ENCODE measurements around the gene SORD.

GRCh38 chr15:45114751-45115085, 91.7 kb downstream of the SORD start:
- no peak for TF ChIP-seq STAT1 (conservative IDR thresholded peaks at IDR 0.05)
- TF ChIP-seq RAD21 (IDR thresholded peaks at IDR 0.05; ENCODE audit: insufficient read depth, low read depth, low read length), result no peak
- no peak for TF ChIP-seq E2F8 (IDR thresholded peaks at IDR 0.05; ENCODE audit: low read depth, partially characterized antibody)
- no peak for TF ChIP-seq EGR1 (IDR thresholded peaks at IDR 0.05; ENCODE audit: borderline replicate concordance in 1 of 2, low read depth in 2 of 2, low read length in 2 of 2)
- TF ChIP-seq POLR2A (IDR thresholded peaks at IDR 0.05; ENCODE audit: low read depth, low read length), result no peak
- TF ChIP-seq CTCF (IDR thresholded peaks at IDR 0.05 in 2 of 3, conservative IDR thresholded peaks at IDR 0.05 in 1 of 3; ENCODE audit: control insufficient read depth in 2 of 3, extremely low read depth in 1 of 3, insufficient read depth in 1 of 3, low read depth in 3 of 3, low read length in 3 of 3), result no peak
- TF ChIP-seq ELK1 (IDR thresholded peaks at IDR 0.05; ENCODE audit: low read depth, low read length), result no peak
- no peak for TF ChIP-seq MAX (IDR thresholded peaks at IDR 0.05; ENCODE audit: low read depth, low read length)

Measured in GM12878 (cell line).